ENCODE data around the gene HOXC13.

DNA sequence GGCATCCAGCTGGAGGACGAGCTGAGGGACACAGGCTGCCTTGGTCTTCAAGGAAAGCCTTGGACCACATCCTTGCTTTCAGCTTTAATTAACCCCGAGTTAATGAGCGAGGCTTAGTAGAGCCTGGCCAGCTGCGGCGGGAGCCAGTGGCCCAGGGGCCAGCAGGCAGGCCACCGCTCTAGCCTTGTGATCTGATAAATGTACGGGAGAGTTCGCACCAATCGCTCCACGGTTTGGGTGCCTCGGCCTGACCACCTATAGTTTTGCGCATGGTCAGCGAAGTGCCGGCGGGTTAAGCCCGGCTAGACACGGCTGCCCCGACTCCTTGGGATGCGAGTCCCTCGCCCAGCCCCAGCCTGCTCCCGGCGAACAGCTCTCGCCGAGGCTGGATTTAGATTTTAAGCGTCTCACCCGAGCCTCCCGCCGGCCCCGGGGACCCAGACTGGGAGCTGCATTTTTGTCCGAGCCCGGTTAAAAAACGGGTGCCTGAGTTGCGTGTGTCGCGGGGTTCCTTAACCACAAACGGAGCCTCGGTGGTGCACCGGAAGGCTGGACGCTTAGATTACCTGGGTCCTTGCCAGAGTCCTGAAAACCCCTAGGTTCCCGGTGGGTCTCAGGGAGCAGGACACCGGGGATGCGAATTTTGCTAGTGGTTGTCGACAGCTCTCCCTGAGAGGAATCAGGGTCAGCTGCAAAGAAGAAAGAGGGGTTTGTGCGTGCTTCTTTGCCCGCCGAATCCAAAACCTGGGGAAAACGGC is 13.1 kb downstream of the HOXC13 start:
- no peak for TF ChIP-seq EZH2 (IDR thresholded peaks at IDR 0.05; ENCODE audit: borderline replicate concordance, low read depth, low read length, severe bottlenecking)
- no peak for TF ChIP-seq CTCF (IDR thresholded peaks at IDR 0.05; ENCODE audit: borderline replicate concordance, extremely low read depth, low read length, poor library complexity, severe bottlenecking)
